OCI-LY7 (cell line): Measurements from ENCODE around the gene AGER. TPM values are rescaled to one million over a fixed set of nuclear protein-coding genes. Genes with fewer than 3 reads are reported as not detected.

Source experiments
- BruUV-seq: library from RNA; stranded (reverse); fragments of 400-500 nt; replicated peaks from 2 replicates; lab custom pipeline; 2021; lab: Mats Ljungman, UMichigan
- CTCF ChIA-PET: fragments of 300-600 bp; sonication (Branson Sonifier 250); formaldehyde crosslinking; loops from one replicate; lab custom pipeline; 2022; ENCODE audit warnings: antibody characterized with exemption; ENCODE audit not compliant: unreplicated experiment; lab: Charles Lee
- POLR2A ChIA-PET: fragments of 300-600 bp; sonication (Branson Sonifier 250); formaldehyde crosslinking; loops from one replicate; lab custom pipeline; 2022; ENCODE audit warnings: antibody characterized with exemption; lab: Charles Lee
- DNase-seq: peaks from one replicate; pipeline ENCODE4 v3.0.0-alpha.2; 2015; ENCODE audit warnings: low spot score
- H2AFZ ChIP-seq: fragments of 200-600 bp; sonication (generic), shearing (Covaris generic); 2 replicates; pipeline ENCODE4 v1.6.1; 2014; ENCODE audit warnings: mild to moderate bottlenecking, antibody characterized with exemption, low read length, moderate library complexity
- H3K27ac ChIP-seq: fragments of 200-600 bp; sonication (generic); 2 replicates; pipeline ENCODE4 v1.5.1; 2014; ENCODE audit warnings: mixed run types, low read depth, mild to moderate bottlenecking, moderate library complexity, low read length, inconsistent platforms; ENCODE audit not compliant: poor library complexity, severe bottlenecking
- H3K36me3 ChIP-seq: fragments of 200-600 bp; sonication (generic); 2 replicates; pipeline ENCODE4 v1.6.1; 2014; ENCODE audit warnings: mild to moderate bottlenecking, antibody characterized with exemption, low read length, moderate library complexity, mixed read lengths; ENCODE audit not compliant: insufficient read depth
- H3K4me1 ChIP-seq: fragments of 200-600 bp; sonication (generic); 2 replicates; pipeline ENCODE4 v1.5.1; 2014; ENCODE audit warnings: mild to moderate bottlenecking, low read length; ENCODE audit not compliant: insufficient read depth, poor library complexity, severe bottlenecking
- H3K4me2 ChIP-seq: fragments of 200-600 bp; sonication (generic); 2 replicates; pipeline ENCODE4 v1.6.1; 2014; ENCODE audit warnings: mild to moderate bottlenecking, low read length
- H3K4me3 ChIP-seq: fragments of 200-600 bp; sonication (generic); 2 replicates; pipeline ENCODE4 v1.5.1; 2014; ENCODE audit warnings: mild to moderate bottlenecking, low read depth, low read length; ENCODE audit not compliant: poor library complexity, severe bottlenecking
- H3K79me2 ChIP-seq: fragments of 200-600 bp; sonication (generic); 2 replicates; pipeline ENCODE4 v1.6.1; 2016; ENCODE audit warnings: low read depth, mild to moderate bottlenecking, low read length, moderate library complexity, mixed read lengths; ENCODE audit not compliant: insufficient read depth
- H3K9me2 ChIP-seq: fragments of 200-600 bp; sonication (generic); 2 replicates; pipeline ENCODE4 v1.6.1; 2016; ENCODE audit warnings: mild to moderate bottlenecking, low read length, mixed read lengths; ENCODE audit not compliant: insufficient read depth
- H3K9me3 ChIP-seq: fragments of 200-600 bp; sonication (generic); 2 replicates; pipeline ENCODE4 v1.6.1; 2014; ENCODE audit warnings: mild to moderate bottlenecking, mixed run types, low read length, mixed read lengths
- H4K20me1 ChIP-seq: fragments of 200-600 bp; sonication (generic); 2 replicates; pipeline ENCODE4 v1.6.1; 2014; ENCODE audit warnings: mild to moderate bottlenecking, antibody characterized with exemption, low read length, moderate library complexity, mixed read lengths; ENCODE audit not compliant: insufficient read depth
- CTCF ChIP-seq: fragments of 200-600 bp; sonication (generic); conservative IDR thresholded peaks from 2 replicates; pipeline ENCODE4 v1.5.1; 2014; ENCODE audit warnings: mild to moderate bottlenecking, antibody characterized with exemption, low read length, moderate library complexity, mixed read lengths
- EZH2phosphoT487 ChIP-seq: fragments of 200-600 bp; sonication (generic); IDR thresholded peaks from 2 replicates; pipeline ENCODE4 v1.6.1; 2018; ENCODE audit warnings: low read depth, borderline replicate concordance, mild to moderate bottlenecking, mixed run types, antibody characterized with exemption, low read length, moderate library complexity, mixed read lengths
- intact Hi-C: fragments of 100-400 bp; cut with micrococcal nuclease; formaldehyde crosslinking; loops from one replicate; pipeline ENCODE4 v1.10.0; 2022; ENCODE audit not compliant: unreplicated experiment
- total RNA-seq, 2 experiments: library from RNA; depleted of rRNA in 1 of 2; stranded (reverse); fragments of >200 nt in 1 of 2; shearing (Covaris generic) in 1 of 2; gene quantifications; 2 replicates each; pipeline ENCODE4 v1.2.3, GENCODE V29; 2014 to 2022

The AGER gene
- total RNA-seq, 2 experiments from 2014 or later = 6.7 to 26.9 TPM

GRCh38 chr6:32168350-32168749 lies 15.7 kb downstream of the AGER start:
- intact Hi-C loops = no loop called here
- TSS peak; percentile 78 for BruUV-seq
- DNase-seq = peak; percentile 38
- Histone ChIP-seq H3K4me2 (peak overlapping the region; percentile 18; the same call in 1 of the 2 replicates), H3K79me2 (no peaks in the 10 kb centered on the region), H3K36me3 (peaks cover 45% of the 10 kb centered on the region), H3K4me1 (peaks cover 17% of the 10 kb centered on the region), H3K9me2 (no peaks in the 10 kb centered on the region), H3K9me3 (no peaks in the 10 kb centered on the region), H3K4me3 (no peak overlapping the region), H4K20me1 (no peaks in the 10 kb centered on the region), H3K27ac (peak overlapping the region; percentile 28), H2AFZ (no peak overlapping the region)
- TF ChIP-seq CTCF = peak; percentile 33; the same call in 1 of the 2 replicates
- no peak for TF ChIP-seq EZH2phosphoT487
- ChIA-PET POLR2A (no interaction called here), CTCF (no interaction called here)

- intact Hi-C loops = no loop called here
- TSS peak; percentile 67 for BruUV-seq
- POLR2A ChIA-PET = no interaction called here
These were observed 16.2 kb downstream of the AGER start for GRCh38 chr6:32167761-32168262.

More at GRCh38 chr6:32167761-32168262, 16.2 kb downstream of the AGER start:
- no peaks in the 10 kb centered on the region for H4K20me1 ChIP-seq
- TF ChIP-seq EZH2phosphoT487 (no peak), CTCF (no peak)
- H3K79me2 ChIP-seq = no peaks in the 10 kb centered on the region
- no peak overlapping the region for H3K4me3 ChIP-seq
- CTCF ChIA-PET = no interaction called here
- H3K36me3 ChIP-seq = peaks cover 51% of the 10 kb centered on the region
- peaks cover 11% of the 10 kb centered on the region for H3K4me1 ChIP-seq
- H3K9me2 ChIP-seq = no peaks in the 10 kb centered on the region
- H3K9me3 ChIP-seq = no peaks in the 10 kb centered on the region
- DNase-seq = no peak
- no peak overlapping the region for H2AFZ ChIP-seq
- peak overlapping the region; percentile 28 for H3K27ac ChIP-seq
- H3K4me2 ChIP-seq = peak overlapping the region; percentile 18; the same call in 1 of the 2 replicates
